G401.6 (cell line): ENCODE data around the gene EEF1AKMT1.

Experiments used
- FAIRE-seq: peaks from 2 replicates; lab custom pipeline; 2012; peaks lifted over from hg19 to GRCh38; lab: Jason Lieb, UNC

The EEF1AKMT1 gene

GRCh38 chr13:20718958-20719566 is 54.7 kb downstream of the EEF1AKMT1 start:
- FAIRE-seq: no peak

- FAIRE-seq: no peak
Observed at GRCh38 chr13:20717581-20718542, 55.9 kb downstream of the EEF1AKMT1 start.

GRCh38 chr13:20716951-20717350 is 56.8 kb downstream of the EEF1AKMT1 start:
- FAIRE-seq: no peak

- no peak for FAIRE-seq
Observed at GRCh38 chr13:20715330-20715712, 58.4 kb downstream of the EEF1AKMT1 start.

GRCh38 chr13:20714563-20715329 is 59.0 kb downstream of the EEF1AKMT1 start:
- FAIRE-seq: no peak

GRCh38 chr13:20714161-20714560 is 59.6 kb downstream of the EEF1AKMT1 start:
- no peak for FAIRE-seq

GRCh38 chr13:20713751-20714150 is 60.0 kb downstream of the EEF1AKMT1 start:
- FAIRE-seq: no peak

- no peak for FAIRE-seq
Observed at GRCh38 chr13:20713014-20713376, 60.8 kb downstream of the EEF1AKMT1 start.

- FAIRE-seq: peak; percentile 42
Observed at GRCh38 chr13:20711301-20712044, 62.3 kb downstream of the EEF1AKMT1 start.

- no peak for FAIRE-seq
Observed at GRCh38 chr13:20709782-20710181, 64.0 kb downstream of the EEF1AKMT1 start.

- FAIRE-seq: no peak
Observed at GRCh38 chr13:20709369-20709768, 64.4 kb downstream of the EEF1AKMT1 start.

GRCh38 chr13:20708216-20708615 is 65.5 kb downstream of the EEF1AKMT1 start:
- FAIRE-seq: no peak

- FAIRE-seq: no peak
Observed at GRCh38 chr13:20706661-20707060, 67.1 kb downstream of the EEF1AKMT1 start.

GRCh38 chr13:20704459-20705069 is 69.2 kb downstream of the EEF1AKMT1 start:
- no peak for FAIRE-seq

GRCh38 chr13:20703780-20704458 is 69.8 kb downstream of the EEF1AKMT1 start:
- FAIRE-seq: no peak

- no peak for FAIRE-seq
Observed at GRCh38 chr13:20702915-20703779, 70.6 kb downstream of the EEF1AKMT1 start, which contains the start of gene IL17D. Gene IL17D, plus strand, starts transcription at chr13:20703699. Its CDS starts 303 bp downstream, at chr13:20704002.

- no peak for FAIRE-seq
Observed at GRCh38 chr13:20702530-20702914, 71.2 kb downstream of the EEF1AKMT1 start.

GRCh38 chr13:20701461-20701860 is 72.3 kb downstream of the EEF1AKMT1 start:
- no peak for FAIRE-seq

GRCh38 chr13:20700288-20700687 is 73.5 kb downstream of the EEF1AKMT1 start:
- no peak for FAIRE-seq

GRCh38 chr13:20699715-20700114 is 74.0 kb downstream of the EEF1AKMT1 start:
- FAIRE-seq: no peak
